ENCODE data around the gene RGS8.

DNA sequence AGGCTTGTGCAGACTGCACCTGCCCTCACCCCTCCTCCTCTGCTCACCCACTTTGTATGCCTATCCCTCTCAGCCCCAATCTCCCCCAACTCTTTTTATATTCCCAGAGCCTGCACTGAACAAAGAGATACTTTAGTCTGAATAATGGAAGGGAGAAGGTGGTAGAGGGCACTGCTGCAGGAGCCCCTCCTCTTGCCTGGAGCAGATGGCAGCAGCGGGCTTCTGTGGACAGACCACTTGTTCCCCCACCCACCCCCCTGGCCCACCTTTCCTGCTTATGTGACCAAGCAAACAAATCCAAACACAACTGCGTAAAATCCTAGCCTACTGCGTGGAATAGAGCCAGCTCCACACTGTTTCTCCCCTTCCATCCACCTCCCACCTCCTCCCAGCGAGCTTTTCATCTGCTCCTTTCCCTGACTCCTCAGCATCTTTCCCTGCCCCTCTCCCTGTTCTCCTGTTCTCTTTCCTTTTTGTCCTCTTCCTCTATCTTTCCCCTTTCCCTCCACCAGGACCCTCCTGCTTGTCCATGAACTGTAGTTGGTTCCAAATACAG is 27.5 kb downstream of the RGS8 start:
- TF ChIP-seq CTCF (IDR thresholded peaks at IDR 0.05) (no peak), POLR2A (IDR thresholded peaks at IDR 0.05) (no peak)

Measured in heart left ventricle (tissue), 13 donors.